Sigmoid colon (tissue), 4 donors: Measurements from ENCODE around the gene KASH5.

Experiments used
- CTCF ChIP-seq, 4 experiments: fragments of 450-650 bp in 3 of 4; fragments of 200-600 bp in 1 of 4; IDR thresholded peaks; one replicate each; pipeline ENCODE4 v1.5.1; 2016 to 2019; ENCODE audit warnings: antibody characterized with exemption in 4 of 4, mild to moderate bottlenecking in 3 of 4, moderate library complexity in 2 of 4
- EP300 ChIP-seq, 4 donors: sonication (generic); formaldehyde crosslinking; IDR thresholded peaks; one replicate each; pipeline ENCODE4 v1.6.1; 2017; ENCODE audit warnings: antibody characterized with exemption in 4 of 4
- POLR2A ChIP-seq, 2 donors: fragments of 450-650 bp; IDR thresholded peaks; one replicate each; pipeline ENCODE4 v1.6.1; 2016; ENCODE audit warnings: antibody characterized with exemption in 2 of 2, mild to moderate bottlenecking in 2 of 2, moderate library complexity in 2 of 2

- TF ChIP-seq CTCF (IDR thresholded peaks at IDR 0.05): no peak
- TF ChIP-seq POLR2A (IDR thresholded peaks at IDR 0.05): no peak
- no peak for TF ChIP-seq EP300 (IDR thresholded peaks at IDR 0.05)
Measured at GRCh38 chr19:49340069-49340864, 47.8 kb upstream of the KASH5 start.
